HCT116 (cell line): ENCODE measurements around the gene SHCBP1L. TPM values are rescaled to one million over a fixed set of nuclear protein-coding genes. Genes with fewer than 3 reads are reported as not detected.

Experiments used
- ATAC-seq: fragments of 200-7000 bp; cut with Tn5 transposase; 2 replicates; pipeline ENCODE4 v1.9.1; 2020; ENCODE audit warnings: mild to moderate bottlenecking, moderate library complexity
- BruUV-seq: library from RNA; stranded (reverse); fragments of 400-500 nt; replicated peaks from 2 replicates; lab custom pipeline; 2021; lab: Mats Ljungman, UMichigan
- CTCF ChIA-PET: fragments of 300-600 bp; sonication (Branson Sonifier 250); formaldehyde crosslinking; loops from one replicate; lab custom pipeline; 2021; ENCODE audit warnings: antibody characterized with exemption; lab: Charles Lee
- POLR2A ChIA-PET: fragments of 300-600, 350-600 bp; sonication (Branson Sonifier 250); formaldehyde crosslinking; loops from one replicate; lab custom pipeline; 2021; ENCODE audit warnings: antibody characterized with exemption; lab: Charles Lee
- RAD21 ChIA-PET, 2 experiments: fragments of 300-600 bp; sonication (Branson Sonifier 250); formaldehyde crosslinking; loops; one replicate each; lab custom pipeline; 2023; ENCODE audit warnings: low total read pairs in 2 of 2; ENCODE audit not compliant: uncharacterized antibody in 2 of 2, unreplicated experiment in 2 of 2, low non-redundant PET in 1 of 2; lab: Charles Lee
- DNase-seq: peaks from one replicate; pipeline ENCODE4 v3.0.0-alpha.2; 2010; ENCODE audit warnings: low read depth, low spot score
- H2AFZ ChIP-seq: fragments of 200-600 bp; shearing (Covaris generic), sonication (generic); 2 replicates; pipeline ENCODE4 v1.6.1; 2017; ENCODE audit warnings: low read depth, mixed run types, mixed read lengths, antibody characterized with exemption, low read length; ENCODE audit not compliant: poor library complexity, severe bottlenecking
- H3K27ac ChIP-seq: 2 replicates; pipeline ENCODE4 v1.5.1; 2012; ENCODE audit warnings: low read depth, low read length
- H3K27me3 ChIP-seq: fragments of 200-600 bp; sonication (generic); 2 replicates; pipeline ENCODE4 v1.6.1; 2016; ENCODE audit warnings: mixed run types, low read length, mixed read lengths; ENCODE audit not compliant: insufficient read depth
- H3K36me3 ChIP-seq, 2 experiments: fragments of 200-500 bp in 1 of 2; fragments of 200-600 bp in 1 of 2; sonication (Bioruptor generic) in 1 of 2; sonication (generic) in 1 of 2; 2 replicates each; pipeline versions ENCODE4 v1.5.1 to v1.6.1; 2014 to 2016; ENCODE audit warnings: low read length in 2 of 2, inconsistent platforms in 1 of 2, mixed read lengths in 1 of 2, mixed run types in 1 of 2; ENCODE audit not compliant: insufficient read depth in 2 of 2, control insufficient read depth in 1 of 2
- H3K4me1 ChIP-seq, 2 experiments: fragments of 200-600 bp in 1 of 2; sonication (generic) in 1 of 2; 2 replicates each; pipeline versions ENCODE4 v1.5.1 to v1.6.1; 2012 to 2017; ENCODE audit warnings: low read length in 2 of 2, inconsistent platforms in 1 of 2, mild to moderate bottlenecking in 1 of 2, mixed read lengths in 1 of 2, mixed run types in 1 of 2, moderate library complexity in 1 of 2; ENCODE audit not compliant: insufficient read depth in 2 of 2, control insufficient read depth in 1 of 2
- H3K4me2 ChIP-seq: fragments of 200-600 bp; sonication (generic); 2 replicates; pipeline ENCODE4 v1.6.1; 2017; ENCODE audit warnings: mixed run types, low read length, mixed read lengths
- H3K4me3 ChIP-seq, 2 experiments: fragments of 200-600 bp in 1 of 2; sonication (generic) in 1 of 2; replicated peaks in 1 of 2; 2 replicates each; pipeline ENCODE4 v1.5.1; 2011 to 2016; ENCODE audit warnings: low read length in 2 of 2, control low read depth in 1 of 2, low read depth in 1 of 2, mild to moderate bottlenecking in 1 of 2, mixed read lengths in 1 of 2, mixed run types in 1 of 2
- H3K79me2 ChIP-seq: fragments of 200-600 bp; sonication (generic); 2 replicates; pipeline ENCODE4 v1.6.1; 2017; ENCODE audit warnings: mild to moderate bottlenecking, mixed run types, low read length, moderate library complexity, mixed read lengths; ENCODE audit not compliant: insufficient read depth
- H3K9ac ChIP-seq: fragments of 200-600 bp; sonication (generic); 2 replicates; pipeline ENCODE4 v1.6.1; 2016; ENCODE audit warnings: low read length, mixed read lengths
- H3K9me2 ChIP-seq: fragments of 200-600 bp; sonication (generic), shearing (Covaris generic); 2 replicates; pipeline ENCODE4 v1.6.1; 2017; ENCODE audit warnings: mixed run types, mild to moderate bottlenecking, moderate library complexity; ENCODE audit not compliant: insufficient read depth
- H3K9me3 ChIP-seq, 2 experiments: fragments of 200-500 bp in 1 of 2; fragments of 200-600 bp in 1 of 2; sonication (Bioruptor generic) in 1 of 2; sonication (generic) in 1 of 2; 2 replicates each; pipeline ENCODE4 v1.6.1; 2014 to 2017; ENCODE audit warnings: low read length in 2 of 2, mixed read lengths in 2 of 2, inconsistent platforms in 1 of 2, low read depth in 1 of 2, mild to moderate bottlenecking in 1 of 2, mixed run types in 1 of 2, moderate library complexity in 1 of 2; ENCODE audit not compliant: control insufficient read depth in 1 of 2, insufficient read depth in 1 of 2
- H4K20me1 ChIP-seq: fragments of 200-600 bp; sonication (generic), shearing (Covaris generic); 2 replicates; pipeline ENCODE4 v1.6.1; 2017; ENCODE audit warnings: mixed run types, mild to moderate bottlenecking, moderate library complexity; ENCODE audit not compliant: insufficient read depth
- CEBPB ChIP-seq: IDR thresholded peaks from 2 replicates; pipeline ENCODE4 v1.6.1; 2012; ENCODE audit warnings: low read depth
- EZH2 ChIP-seq: fragments of 200-600 bp; sonication (generic); IDR thresholded peaks from 2 replicates; pipeline ENCODE4 v1.6.1; 2017; ENCODE audit warnings: antibody characterized with exemption, mixed run types
- POLR2A ChIP-seq: IDR thresholded peaks from 2 replicates; pipeline ENCODE4 v1.7.0; 2011; ENCODE audit warnings: borderline replicate concordance; ENCODE audit not compliant: insufficient read depth, insufficient read length; ENCODE audit errors: extremely low read depth
- SIN3A ChIP-seq: IDR thresholded peaks from 2 replicates; pipeline ENCODE4 v1.6.1; 2012; ENCODE audit warnings: low read depth
- SRF ChIP-seq: IDR thresholded peaks from 2 replicates; pipeline ENCODE4 v1.6.1; 2012; ENCODE audit warnings: low read depth
- TCF7L2 ChIP-seq: IDR thresholded peaks from 2 replicates; pipeline ENCODE4 v1.7.0; 2011; ENCODE audit warnings: borderline replicate concordance, inconsistent platforms; ENCODE audit not compliant: insufficient read depth, insufficient read length; ENCODE audit errors: extremely low read depth
- YY1 ChIP-seq: IDR thresholded peaks from 2 replicates; pipeline ENCODE4 v1.6.1; 2011; ENCODE audit warnings: low read length, low read depth, moderate library complexity, mild to moderate bottlenecking; ENCODE audit not compliant: insufficient replicate concordance; ENCODE audit errors: extremely low read depth
- ZNF274 ChIP-seq: fragments of 200-500 bp; sonication (Bioruptor generic); IDR thresholded peaks from 2 replicates; pipeline ENCODE4 v1.6.1; 2014; ENCODE audit warnings: mild to moderate bottlenecking, low read depth, low read length, inconsistent platforms
- intact Hi-C: fragments of 100-400 bp; cut with micrococcal nuclease; formaldehyde crosslinking; loops from 2 replicates; pipeline ENCODE4 v1.10.0; 2022
- total RNA-seq: library from RNA; stranded (reverse); gene quantifications from one replicate; pipeline ENCODE4 v1.2.1, GENCODE V29; 2021; ENCODE audit not compliant: unreplicated experiment
- TF ChIP-seq, protein P1 (sequence below), 3 experiments: fragments of 200-600 bp in 1 of 3; sonication (generic) in 1 of 3; IDR thresholded peaks in 2 of 3; conservative IDR thresholded peaks in 1 of 3; 2 replicates each; pipeline ENCODE4 v1.5.1; 2012 to 2017; ENCODE audit warnings: low read depth in 2 of 3, low read length in 2 of 3, antibody characterized with exemption in 1 of 3, borderline replicate concordance in 1 of 3, control low read depth in 1 of 3, mild to moderate bottlenecking in 1 of 3, mixed read lengths in 1 of 3, mixed run types in 1 of 3, moderate library complexity in 1 of 3; ENCODE audit not compliant: insufficient read depth in 1 of 3
- TF ChIP-seq, protein P2 (sequence below): IDR thresholded peaks from 2 replicates; pipeline ENCODE4 v1.6.1; 2012
- TF ChIP-seq, protein P3 (sequence below): IDR thresholded peaks from 2 replicates; pipeline ENCODE4 v1.6.1; 2011; ENCODE audit warnings: mild to moderate bottlenecking, low read length, moderate library complexity; ENCODE audit not compliant: insufficient replicate concordance; ENCODE audit errors: extremely low read depth

Gene SHCBP1L
- total RNA-seq, 1 experiment from 2014 or later: not detected

DNA sequence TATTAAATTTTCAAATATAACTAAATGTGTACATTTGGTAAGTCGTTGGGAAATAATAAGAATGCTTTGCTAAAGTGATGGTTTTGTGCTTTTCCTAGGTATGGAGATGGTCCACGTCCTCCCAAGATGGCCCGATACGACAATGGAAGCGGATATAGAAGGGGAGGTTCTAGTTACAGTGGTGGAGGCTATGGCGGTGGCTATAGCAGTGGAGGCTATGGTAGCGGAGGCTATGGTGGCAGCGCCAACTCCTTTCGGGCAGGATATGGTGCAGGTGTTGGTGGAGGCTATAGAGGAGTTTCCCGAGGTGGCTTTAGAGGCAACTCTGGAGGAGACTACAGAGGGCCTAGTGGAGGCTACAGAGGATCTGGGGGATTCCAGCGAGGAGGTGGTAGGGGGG lies 66.0 kb downstream of the SHCBP1L start (continued):
- TF ChIP-seq, protein P1, sequence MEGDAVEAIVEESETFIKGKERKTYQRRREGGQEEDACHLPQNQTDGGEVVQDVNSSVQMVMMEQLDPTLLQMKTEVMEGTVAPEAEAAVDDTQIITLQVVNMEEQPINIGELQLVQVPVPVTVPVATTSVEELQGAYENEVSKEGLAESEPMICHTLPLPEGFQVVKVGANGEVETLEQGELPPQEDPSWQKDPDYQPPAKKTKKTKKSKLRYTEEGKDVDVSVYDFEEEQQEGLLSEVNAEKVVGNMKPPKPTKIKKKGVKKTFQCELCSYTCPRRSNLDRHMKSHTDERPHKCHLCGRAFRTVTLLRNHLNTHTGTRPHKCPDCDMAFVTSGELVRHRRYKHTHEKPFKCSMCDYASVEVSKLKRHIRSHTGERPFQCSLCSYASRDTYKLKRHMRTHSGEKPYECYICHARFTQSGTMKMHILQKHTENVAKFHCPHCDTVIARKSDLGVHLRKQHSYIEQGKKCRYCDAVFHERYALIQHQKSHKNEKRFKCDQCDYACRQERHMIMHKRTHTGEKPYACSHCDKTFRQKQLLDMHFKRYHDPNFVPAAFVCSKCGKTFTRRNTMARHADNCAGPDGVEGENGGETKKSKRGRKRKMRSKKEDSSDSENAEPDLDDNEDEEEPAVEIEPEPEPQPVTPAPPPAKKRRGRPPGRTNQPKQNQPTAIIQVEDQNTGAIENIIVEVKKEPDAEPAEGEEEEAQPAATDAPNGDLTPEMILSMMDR (IDR thresholded peaks at IDR 0.05 in 2 of 3, conservative IDR thresholded peaks at IDR 0.05 in 1 of 3; ENCODE audit: borderline replicate concordance in 1 of 3, insufficient read depth in 1 of 3, low read depth in 2 of 3, low read length in 2 of 3): no peak

DNA sequence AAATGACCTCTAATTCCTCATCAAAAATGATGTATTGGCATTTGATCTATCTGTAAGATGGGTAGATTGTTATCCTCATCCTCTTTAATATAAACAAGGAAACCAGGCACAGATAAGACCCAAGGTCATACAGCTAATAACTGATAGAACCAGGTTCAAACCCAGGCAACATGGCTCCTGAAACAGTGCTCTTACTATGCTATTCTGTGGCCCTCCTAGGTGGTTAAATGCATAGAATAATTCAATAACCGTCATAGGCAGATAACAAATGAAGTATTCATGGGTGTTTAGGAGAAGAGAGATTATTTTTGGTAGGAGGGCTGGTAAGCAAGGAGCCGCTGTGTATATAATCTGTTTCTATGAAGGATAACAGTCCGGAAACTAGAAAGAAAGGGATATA lies 67.4 kb downstream of the SHCBP1L start:
- H3K79me2 ChIP-seq: peaks cover 39% of the 10 kb centered on the region
- no peak overlapping the region for H3K4me3 ChIP-seq
- H3K9ac ChIP-seq: no peak overlapping the region
- TF ChIP-seq CEBPB: no peak
- TF ChIP-seq, protein P2, sequence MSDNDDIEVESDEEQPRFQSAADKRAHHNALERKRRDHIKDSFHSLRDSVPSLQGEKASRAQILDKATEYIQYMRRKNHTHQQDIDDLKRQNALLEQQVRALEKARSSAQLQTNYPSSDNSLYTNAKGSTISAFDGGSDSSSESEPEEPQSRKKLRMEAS: no peak
- no peak for TF ChIP-seq POLR2A
- H3K36me3 ChIP-seq: peaks cover 65 to 70% of the 10 kb centered on the region in 2 experiments
- no TSS peak for BruUV-seq
- no peaks in the 10 kb centered on the region for H3K9me3 ChIP-seq
- peaks cover 19% of the 10 kb centered on the region for H4K20me1 ChIP-seq
- no peaks in the 10 kb centered on the region for H3K4me1 ChIP-seq
- ATAC-seq: no peak
- H3K9me2 ChIP-seq: no peaks in the 10 kb centered on the region
- H3K27me3 ChIP-seq: no peaks in the 10 kb centered on the region
- no peak for DNase-seq
- no peak overlapping the region for H3K27ac ChIP-seq
- no peak overlapping the region for H2AFZ ChIP-seq
- ChIA-PET CTCF (no interaction called here), RAD21 (no interaction called here), POLR2A (no interaction called here)
- intact Hi-C loops: no loop called here
- no peak overlapping the region for H3K4me2 ChIP-seq

DNA sequence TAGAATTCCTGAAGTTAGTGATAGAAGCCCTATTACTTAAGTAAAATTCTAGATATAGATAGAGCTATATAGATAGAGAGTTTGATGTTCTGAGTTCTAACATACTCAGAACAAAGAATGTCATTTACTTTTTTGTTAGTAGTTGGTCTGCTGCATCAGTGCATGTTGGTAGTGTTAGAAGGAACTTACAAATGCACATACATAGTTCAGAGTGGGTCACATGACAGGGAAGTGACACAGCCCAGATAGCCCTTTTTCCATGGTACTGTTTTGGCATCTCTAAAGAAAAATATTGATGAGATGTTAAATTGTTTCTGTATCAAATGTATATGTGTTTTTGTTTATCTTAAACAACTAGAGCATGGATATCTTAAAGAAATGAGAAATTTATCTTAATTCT lies 68.1 kb downstream of the SHCBP1L start:
- Histone ChIP-seq H3K27me3 (no peaks in the 10 kb centered on the region), H3K79me2 (peaks cover 46% of the 10 kb centered on the region), H2AFZ (no peak overlapping the region), H3K4me2 (no peak overlapping the region), H3K9me3 (no peaks in the 10 kb centered on the region), H3K27ac (no peak overlapping the region), H4K20me1 (peaks cover 19% of the 10 kb centered on the region), H3K4me3 (no peak overlapping the region), H3K36me3 (peaks cover 72 to 77% of the 10 kb centered on the region in 2 experiments), H3K4me1 (no peaks in the 10 kb centered on the region), H3K9ac (no peak overlapping the region), H3K9me2 (no peaks in the 10 kb centered on the region)
- intact Hi-C loops: no loop called here
- ChIA-PET RAD21 (no interaction called here), POLR2A (no interaction called here), CTCF (no interaction called here)
- ATAC-seq (no peak), DNase-seq (no peak)
- BruUV-seq: no TSS peak
- TF ChIP-seq EZH2 (no peak), SRF (no peak), SIN3A (no peak), CEBPB (no peak), TCF7L2 (no peak), YY1 (no peak), ZNF274 (no peak)
- TF ChIP-seq, protein P3, sequence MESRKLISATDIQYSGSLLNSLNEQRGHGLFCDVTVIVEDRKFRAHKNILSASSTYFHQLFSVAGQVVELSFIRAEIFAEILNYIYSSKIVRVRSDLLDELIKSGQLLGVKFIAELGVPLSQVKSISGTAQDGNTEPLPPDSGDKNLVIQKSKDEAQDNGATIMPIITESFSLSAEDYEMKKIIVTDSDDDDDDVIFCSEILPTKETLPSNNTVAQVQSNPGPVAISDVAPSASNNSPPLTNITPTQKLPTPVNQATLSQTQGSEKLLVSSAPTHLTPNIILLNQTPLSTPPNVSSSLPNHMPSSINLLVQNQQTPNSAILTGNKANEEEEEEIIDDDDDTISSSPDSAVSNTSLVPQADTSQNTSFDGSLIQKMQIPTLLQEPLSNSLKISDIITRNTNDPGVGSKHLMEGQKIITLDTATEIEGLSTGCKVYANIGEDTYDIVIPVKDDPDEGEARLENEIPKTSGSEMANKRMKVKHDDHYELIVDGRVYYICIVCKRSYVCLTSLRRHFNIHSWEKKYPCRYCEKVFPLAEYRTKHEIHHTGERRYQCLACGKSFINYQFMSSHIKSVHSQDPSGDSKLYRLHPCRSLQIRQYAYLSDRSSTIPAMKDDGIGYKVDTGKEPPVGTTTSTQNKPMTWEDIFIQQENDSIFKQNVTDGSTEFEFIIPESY: no peak
- TF ChIP-seq, protein P1 (IDR thresholded peaks at IDR 0.05 in 2 of 3, conservative IDR thresholded peaks at IDR 0.05 in 1 of 3; ENCODE audit: borderline replicate concordance in 1 of 3, insufficient read depth in 1 of 3, low read depth in 2 of 3, low read length in 2 of 3): no peak
